CD4-positive, alpha-beta T cell treated with Interferon gamma for 1 hour (primary cell): Measurements from ENCODE around the gene SEC14L1.

Experiments
- DNase-seq: peaks from one replicate; pipeline ENCODE4 v3.0.0-alpha.2; 2020

SEC14L1 gene

GRCh38 chr17:77163511-77164280 is 22.9 kb downstream of the SEC14L1 start:
- DNase-seq, result no peak

- DNase-seq, result no peak
Observed at GRCh38 chr17:77164483-77165091, 23.8 kb downstream of the SEC14L1 start.

GRCh38 chr17:77165577-77165976 is 24.8 kb downstream of the SEC14L1 start:
- no peak for DNase-seq

GRCh38 chr17:77167472-77168306 is 26.9 kb downstream of the SEC14L1 start:
- DNase-seq, result no peak

GRCh38 chr17:77173104-77173503 is 32.3 kb downstream of the SEC14L1 start:
- DNase-seq, result no peak

- no peak for DNase-seq
Observed at GRCh38 chr17:77174928-77175661, 34.3 kb downstream of the SEC14L1 start.

GRCh38 chr17:77177002-77177741 is 36.4 kb downstream of the SEC14L1 start:
- no peak for DNase-seq

GRCh38 chr17:77178050-77178449 is 37.3 kb downstream of the SEC14L1 start:
- DNase-seq, result no peak

- DNase-seq, result no peak
Observed at GRCh38 chr17:77178563-77178962, 37.8 kb downstream of the SEC14L1 start.

- DNase-seq, result no peak
Observed at GRCh38 chr17:77180503-77181357, 40.0 kb downstream of the SEC14L1 start.

- DNase-seq, result no peak
Observed at GRCh38 chr17:77182205-77183172, 41.7 kb downstream of the SEC14L1 start.

GRCh38 chr17:77184474-77184873 is 43.7 kb downstream of the SEC14L1 start:
- DNase-seq, result no peak

- no peak for DNase-seq
Observed at GRCh38 chr17:77185137-77185536, 44.4 kb downstream of the SEC14L1 start.

GRCh38 chr17:77186141-77186604 is 45.4 kb downstream of the SEC14L1 start:
- DNase-seq, result peak; percentile 9

GRCh38 chr17:77188084-77189066 is 47.6 kb downstream of the SEC14L1 start:
- no peak for DNase-seq

- peak; percentile 11 for DNase-seq
Observed at GRCh38 chr17:77189148-77189547, 48.4 kb downstream of the SEC14L1 start.

GRCh38 chr17:77190576-77190975 is 49.8 kb downstream of the SEC14L1 start:
- no peak for DNase-seq

- DNase-seq, result no peak
Observed at GRCh38 chr17:77191244-77191643, 50.5 kb downstream of the SEC14L1 start.

GRCh38 chr17:77193653-77194052 is 52.9 kb downstream of the SEC14L1 start:
- DNase-seq, result no peak
